Upper lobe of left lung (tissue), 4 donors: ENCODE measurements around the gene TPCN1.

ENCODE experiments used
- CTCF ChIP-seq, 6 experiments: fragments of 450-650 bp in 4 of 6; fragments of 200-600 bp in 2 of 6; sonication (generic) in 2 of 6; IDR thresholded peaks; one replicate each; pipeline ENCODE4 v1.5.1; 2016 to 2019; ENCODE audit warnings: antibody characterized with exemption in 6 of 6
- POLR2A ChIP-seq, 4 donors: fragments of 450-650 bp; IDR thresholded peaks; one replicate each; pipeline ENCODE4 v1.5.1; 2016 to 2017; ENCODE audit warnings: antibody characterized with exemption in 4 of 4, mild to moderate bottlenecking in 2 of 4
- POLR2AphosphoS5 ChIP-seq, 2 donors: sonication (generic); formaldehyde crosslinking; IDR thresholded peaks; one replicate each; pipeline ENCODE4 v1.5.1; 2017; ENCODE audit warnings: antibody characterized with exemption in 2 of 2

- TF ChIP-seq CTCF (IDR thresholded peaks at IDR 0.05) = no peak
- TF ChIP-seq POLR2AphosphoS5 (IDR thresholded peaks at IDR 0.05) = no peak
- no peak for TF ChIP-seq POLR2A (IDR thresholded peaks at IDR 0.05)
Measured at GRCh38 chr12:113246478-113247122, 25.3 kb downstream of the TPCN1 start.
